ENCODE data around the gene PDGFA.

Gene PDGFA

DNA sequence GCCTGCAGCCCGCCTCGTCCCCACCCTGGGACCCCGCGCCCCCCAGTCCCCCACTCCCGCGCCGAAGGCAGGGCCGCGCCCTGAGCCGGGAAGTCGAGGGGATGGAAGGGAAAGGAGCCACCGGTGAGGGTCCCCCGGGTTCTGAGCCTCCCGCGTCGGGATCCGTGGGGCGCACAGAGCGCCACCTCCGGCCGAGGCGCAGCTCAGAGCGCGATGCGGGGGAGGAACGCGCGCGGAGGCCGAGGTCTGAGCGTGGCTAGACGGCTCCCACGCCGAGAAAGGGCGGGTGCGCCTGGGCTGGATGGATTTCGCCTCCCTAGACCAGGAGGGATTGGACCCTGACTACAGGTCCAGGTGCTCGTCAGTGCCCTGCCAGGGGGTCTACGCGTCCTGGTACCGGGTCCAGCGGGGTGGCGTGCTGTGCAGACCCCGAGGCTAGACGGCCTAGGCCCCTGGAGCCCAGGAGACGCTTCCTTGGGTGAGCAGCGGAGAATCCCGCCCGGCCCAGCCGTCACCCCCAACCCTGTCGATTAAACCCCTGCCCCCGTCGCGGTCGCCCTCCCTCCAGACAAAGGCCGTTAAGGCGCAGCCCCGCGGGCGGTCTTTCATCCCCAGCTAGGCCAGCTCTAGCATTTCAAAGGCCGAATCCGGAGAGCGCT lies 986 bp upstream of the PDGFA start:
- no peak overlapping the region for H3K4me3 ChIP-seq (ENCODE audit: low read depth, low read length)

DNA sequence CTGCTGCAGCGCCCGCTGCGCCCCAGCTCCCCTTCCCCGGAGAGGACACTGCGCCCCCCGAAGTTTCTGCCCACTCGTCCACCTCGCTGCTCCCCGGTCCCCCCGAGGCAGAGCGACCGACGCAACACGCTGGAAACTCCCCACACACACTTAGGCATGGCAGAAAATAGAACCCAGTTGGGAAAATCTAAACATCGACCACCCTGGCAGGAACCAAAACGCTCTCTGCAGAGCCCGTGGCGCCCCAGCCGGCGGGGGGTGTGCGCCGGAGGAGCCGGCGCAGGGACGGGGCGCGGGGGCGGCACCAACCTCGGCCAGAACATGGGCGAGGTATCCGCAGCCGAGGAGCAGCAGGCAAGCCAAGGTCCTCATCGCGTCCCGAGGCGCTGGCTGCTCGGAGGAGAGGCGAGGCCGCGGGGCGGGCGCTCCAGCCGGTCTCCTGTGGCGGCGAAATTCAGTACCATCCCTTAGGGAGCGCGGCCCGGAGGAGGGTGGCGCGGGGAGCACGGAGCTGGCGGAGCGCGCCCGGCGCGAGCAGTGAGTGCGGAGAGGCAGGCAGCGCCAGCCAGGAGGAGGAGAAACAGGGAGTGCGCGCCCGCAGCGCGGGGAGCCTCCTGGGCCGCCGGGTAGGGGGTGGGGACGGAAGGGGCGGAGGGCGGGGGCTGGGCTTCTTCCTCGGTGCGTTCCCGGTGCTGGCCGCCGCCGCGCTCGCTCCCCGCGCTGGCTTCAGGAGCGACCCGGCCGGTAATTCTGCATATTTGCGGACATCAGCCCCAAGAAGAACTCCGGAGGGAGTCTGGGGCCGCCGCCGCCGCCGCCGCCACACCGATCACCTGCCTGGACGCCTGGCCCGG lies 789 bp downstream of the PDGFA start:
- DNase-seq (ENCODE audit: low read depth): peak; percentile 36
- peak overlapping the region; percentile 61 for H3K4me3 ChIP-seq (ENCODE audit: low read depth, low read length)
- TF ChIP-seq, protein P1, sequence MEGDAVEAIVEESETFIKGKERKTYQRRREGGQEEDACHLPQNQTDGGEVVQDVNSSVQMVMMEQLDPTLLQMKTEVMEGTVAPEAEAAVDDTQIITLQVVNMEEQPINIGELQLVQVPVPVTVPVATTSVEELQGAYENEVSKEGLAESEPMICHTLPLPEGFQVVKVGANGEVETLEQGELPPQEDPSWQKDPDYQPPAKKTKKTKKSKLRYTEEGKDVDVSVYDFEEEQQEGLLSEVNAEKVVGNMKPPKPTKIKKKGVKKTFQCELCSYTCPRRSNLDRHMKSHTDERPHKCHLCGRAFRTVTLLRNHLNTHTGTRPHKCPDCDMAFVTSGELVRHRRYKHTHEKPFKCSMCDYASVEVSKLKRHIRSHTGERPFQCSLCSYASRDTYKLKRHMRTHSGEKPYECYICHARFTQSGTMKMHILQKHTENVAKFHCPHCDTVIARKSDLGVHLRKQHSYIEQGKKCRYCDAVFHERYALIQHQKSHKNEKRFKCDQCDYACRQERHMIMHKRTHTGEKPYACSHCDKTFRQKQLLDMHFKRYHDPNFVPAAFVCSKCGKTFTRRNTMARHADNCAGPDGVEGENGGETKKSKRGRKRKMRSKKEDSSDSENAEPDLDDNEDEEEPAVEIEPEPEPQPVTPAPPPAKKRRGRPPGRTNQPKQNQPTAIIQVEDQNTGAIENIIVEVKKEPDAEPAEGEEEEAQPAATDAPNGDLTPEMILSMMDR (IDR thresholded peaks at IDR 0.05; ENCODE audit: control insufficient read depth, extremely low read depth, insufficient read depth): no peak

More for the DNA sequence above, 986 bp upstream of the PDGFA start:
- TF ChIP-seq, protein P1 (IDR thresholded peaks at IDR 0.05; ENCODE audit: control insufficient read depth, extremely low read depth, insufficient read depth): peak; percentile 28
- DNase-seq (ENCODE audit: low read depth): no peak

DNA sequence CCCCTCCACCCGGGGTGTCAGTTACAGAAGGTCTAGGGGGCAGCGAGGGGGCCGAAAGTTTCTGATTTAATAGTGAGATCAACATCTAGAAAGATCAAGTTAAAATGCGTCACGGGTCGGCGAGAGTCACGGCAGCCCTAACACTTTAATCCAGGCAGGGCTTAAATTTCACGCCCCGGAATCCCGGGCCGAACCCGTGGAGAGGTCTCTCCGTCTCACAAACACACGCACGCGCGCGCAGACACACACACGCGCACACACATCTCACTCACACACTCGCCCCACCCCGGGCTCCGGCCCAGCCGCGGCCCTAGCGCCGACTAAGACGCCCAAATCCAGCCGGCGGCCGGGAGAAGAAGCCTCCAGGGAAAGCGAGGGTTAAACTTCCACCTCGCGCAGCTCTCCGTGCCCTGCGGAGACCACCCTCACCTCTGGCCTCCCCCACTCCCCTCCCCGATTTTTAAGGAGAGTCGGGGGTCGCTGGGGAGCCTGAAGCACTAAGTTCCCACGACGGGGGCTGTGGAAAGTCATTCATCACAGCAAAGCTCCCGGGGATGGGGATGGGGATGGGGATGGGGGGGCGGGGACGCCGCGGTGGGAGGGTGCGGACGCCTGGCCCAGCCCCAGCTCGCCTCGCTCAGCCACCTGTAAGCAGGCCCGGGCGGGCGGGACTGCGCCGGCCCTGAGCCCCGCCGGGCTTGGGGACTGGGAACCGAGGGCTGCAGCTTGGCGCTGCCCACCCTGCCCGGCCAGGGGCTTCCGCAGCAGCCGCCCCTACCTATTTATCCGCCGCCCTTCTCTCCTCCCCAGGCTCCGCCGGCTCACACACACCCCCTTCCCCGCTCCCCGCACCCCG lies 1.6 kb downstream of the PDGFA start:
- peak overlapping the region; percentile 61 for H3K4me3 ChIP-seq (ENCODE audit: low read depth, low read length)
- TF ChIP-seq, protein P1 (IDR thresholded peaks at IDR 0.05; ENCODE audit: control insufficient read depth, extremely low read depth, insufficient read depth): no peak
- no peak for DNase-seq (ENCODE audit: low read depth)

DNA sequence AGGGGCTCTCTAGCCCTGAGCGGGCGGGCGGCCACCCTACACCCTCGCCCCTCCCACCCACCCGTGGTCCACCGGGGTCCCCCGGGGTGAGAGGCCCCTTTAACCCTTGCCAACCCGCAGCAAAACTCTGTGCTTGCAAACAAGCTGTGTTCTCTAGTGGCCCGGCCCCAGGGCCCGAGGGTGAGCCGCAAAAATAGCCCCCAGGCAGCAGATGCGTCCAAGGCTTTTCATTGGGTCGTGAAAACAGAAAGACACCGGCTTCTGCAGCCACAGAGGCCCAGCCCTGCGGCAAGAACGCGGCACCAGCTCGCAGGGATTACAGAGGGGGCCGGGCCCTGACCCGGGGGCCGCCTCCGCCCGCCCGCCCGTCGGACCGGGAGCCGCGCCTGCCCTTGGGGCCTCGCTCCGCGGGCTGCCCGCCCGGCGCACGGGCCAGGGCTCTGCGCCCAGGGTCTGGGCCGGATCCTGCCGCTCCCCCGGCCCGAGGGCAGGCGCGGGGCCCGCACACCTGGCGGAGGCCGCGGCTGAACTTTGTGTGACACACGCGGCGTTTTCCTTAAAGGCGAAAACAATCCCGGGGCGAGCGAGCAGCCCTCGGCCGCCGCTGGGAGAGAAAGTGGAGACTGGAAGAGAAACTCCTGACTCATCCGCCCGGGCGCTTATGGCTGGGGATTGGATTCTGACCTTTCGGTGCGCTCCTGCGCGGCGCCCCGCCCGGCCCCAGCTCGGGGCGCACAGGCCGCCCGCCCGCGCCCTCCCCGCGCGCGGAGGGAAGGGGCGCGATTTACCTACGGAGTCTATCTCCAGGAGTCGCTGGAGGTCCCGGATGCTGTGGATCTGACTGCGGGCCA lies 2.8 kb downstream of the PDGFA start:
- DNase-seq (ENCODE audit: low read depth): no peak
- H3K4me3 ChIP-seq (ENCODE audit: low read depth, low read length): no peak overlapping the region; the same call in 1 of the 2 replicates
- TF ChIP-seq, protein P1 (IDR thresholded peaks at IDR 0.05; ENCODE audit: control insufficient read depth, extremely low read depth, insufficient read depth): no peak

DNA sequence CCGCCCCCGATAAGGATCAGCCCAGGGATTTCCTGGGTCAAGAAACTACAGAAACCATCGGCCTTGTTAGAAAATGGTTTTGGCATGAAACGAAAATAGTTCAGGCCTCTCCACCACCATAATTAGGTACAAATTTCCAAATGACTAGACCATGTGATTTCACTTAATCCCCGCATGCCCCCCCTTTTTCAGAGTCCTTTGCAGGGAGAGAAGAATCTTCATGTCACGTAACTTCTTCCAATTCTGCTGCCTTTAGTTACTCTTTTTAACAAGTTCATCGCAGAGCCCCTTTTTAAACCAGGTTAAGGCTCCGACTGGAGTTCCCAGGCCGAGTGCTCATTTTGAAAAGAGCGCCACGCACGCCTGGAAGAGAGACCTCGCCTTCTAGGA lies 3.4 kb downstream of the PDGFA start:
- DNase-seq (ENCODE audit: low read depth): no peak
- no peak overlapping the region for H3K4me3 ChIP-seq (ENCODE audit: low read depth, low read length)
- TF ChIP-seq, protein P1 (IDR thresholded peaks at IDR 0.05; ENCODE audit: control insufficient read depth, extremely low read depth, insufficient read depth): no peak

DNA sequence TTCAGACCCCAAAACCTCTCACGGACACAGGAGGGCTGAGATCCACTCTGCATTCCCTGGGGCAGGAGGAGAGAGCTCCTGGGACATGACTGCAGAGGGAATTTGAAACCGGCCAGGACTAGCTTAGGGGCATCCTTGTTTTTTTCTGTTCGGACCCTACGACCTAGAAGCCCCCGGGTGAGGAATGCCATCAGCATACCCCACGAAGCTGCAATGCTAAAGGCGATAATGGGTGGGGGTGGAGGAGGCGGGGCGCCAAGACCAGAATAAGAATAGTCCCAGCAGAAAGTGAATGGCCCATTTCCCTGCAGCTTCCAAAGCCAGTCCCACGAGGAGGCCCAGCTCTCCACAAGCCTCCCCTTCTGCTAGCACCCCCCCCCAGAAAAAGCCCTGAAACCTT lies 4.0 kb downstream of the PDGFA start:
- no peak for DNase-seq (ENCODE audit: low read depth)
- H3K4me3 ChIP-seq (ENCODE audit: low read depth, low read length): no peak overlapping the region

More for the DNA sequence above, 4.0 kb downstream of the PDGFA start:
- TF ChIP-seq, protein P1 (IDR thresholded peaks at IDR 0.05; ENCODE audit: control insufficient read depth, extremely low read depth, insufficient read depth): no peak
